WTC11 (cell line): Measurements from ENCODE around the gene HOXA7. TPM values are rescaled to one million over a fixed set of nuclear protein-coding genes. Genes with fewer than 3 reads are reported as not detected.

Experiments used
- ATAC-seq: fragments of 200-7000 bp; cut with Tn5 transposase; 2 replicates; pipeline ENCODE4 v1.10.0; 2021; ENCODE audit warnings: mild to moderate bottlenecking, moderate library complexity
- CTCF ChIA-PET: fragments of 300-600 bp; sonication (Branson Sonifier 250); formaldehyde crosslinking; loops from one replicate; lab custom pipeline; 2021; ENCODE audit warnings: antibody characterized with exemption; lab: Charles Lee
- POLR2A ChIA-PET: fragments of 350-600 bp; sonication (Branson Sonifier 250); formaldehyde crosslinking; loops from one replicate; lab custom pipeline; 2021; ENCODE audit warnings: antibody characterized with exemption; lab: Charles Lee
- DNase-seq: peaks from one replicate; pipeline ENCODE4 v3.0.0; 2021; ENCODE audit warnings: low spot score
- H3K27ac Mint-ChIP-seq: 2 replicates; pipeline ENCODE4 v1.8.0; 2021; ENCODE audit warnings: mixed read lengths
- H3K27me3 Mint-ChIP-seq: 2 replicates; pipeline ENCODE4 v1.8.0; 2021; ENCODE audit warnings: low read depth, mild to moderate bottlenecking, moderate library complexity, mixed read lengths
- H3K36me3 Mint-ChIP-seq: 2 replicates; pipeline ENCODE4 v1.8.0; 2021; ENCODE audit warnings: mixed read lengths
- H3K4me1 Mint-ChIP-seq: 2 replicates; pipeline ENCODE4 v1.8.0; 2022; ENCODE audit warnings: mixed read lengths
- H3K4me3 Mint-ChIP-seq: 2 replicates; pipeline ENCODE4 v1.8.0; 2021; ENCODE audit warnings: mild to moderate bottlenecking, moderate library complexity, mixed read lengths
- H3K9me3 Mint-ChIP-seq: 2 replicates; pipeline ENCODE4 v1.8.0; 2021; ENCODE audit warnings: mixed read lengths
- CREB1 ChIP-seq: sonication (generic); formaldehyde crosslinking; IDR thresholded peaks from 2 replicates; pipeline ENCODE4 v1.8.0; 2023; ENCODE audit warnings: mild to moderate bottlenecking, missing genetic modification reagents
- FOXJ3 ChIP-seq: sonication (generic); formaldehyde crosslinking; IDR thresholded peaks from 2 replicates; pipeline ENCODE4 v1.9.0; 2021; ENCODE audit warnings: missing genetic modification reagents, mild to moderate bottlenecking, borderline replicate concordance
- IRF2 ChIP-seq: sonication (generic); formaldehyde crosslinking; IDR thresholded peaks from 2 replicates; pipeline ENCODE4 v1.8.0; 2022; ENCODE audit warnings: low read depth, missing genetic modification reagents, borderline replicate concordance
- NR1H2 ChIP-seq: sonication (generic); formaldehyde crosslinking; IDR thresholded peaks from 2 replicates; pipeline ENCODE4 v1.9.0; 2021; ENCODE audit warnings: mild to moderate bottlenecking, moderate library complexity, missing genetic modification reagents
- NR2C2 ChIP-seq: sonication (generic); formaldehyde crosslinking; IDR thresholded peaks from 2 replicates; pipeline ENCODE4 v1.8.0; 2022; ENCODE audit warnings: mild to moderate bottlenecking, missing genetic modification reagents
- SP1 ChIP-seq: sonication (generic); formaldehyde crosslinking; conservative IDR thresholded peaks from 2 replicates; pipeline ENCODE4 v1.8.1; 2022; ENCODE audit warnings: missing genetic modification reagents
- TP53 ChIP-seq: sonication (generic); formaldehyde crosslinking; IDR thresholded peaks from 2 replicates; pipeline ENCODE4 v1.8.1; 2023; ENCODE audit warnings: mild to moderate bottlenecking, missing genetic modification reagents
- ZNF396 ChIP-seq: fragments of 250-450 bp; sonication (Bioruptor Pico); IDR thresholded peaks from 2 replicates; pipeline ENCODE4 v1.8.0; 2021; ENCODE audit warnings: mild to moderate bottlenecking, moderate library complexity, borderline replicate concordance
- ZNF416 ChIP-seq: fragments of 250-450 bp; sonication (Bioruptor Pico); IDR thresholded peaks from 2 replicates; pipeline ENCODE4 v1.9.0; 2021; ENCODE audit warnings: mild to moderate bottlenecking, inconsistent platforms
- total RNA-seq: library from RNA; stranded (reverse); gene quantifications from 3 replicates; pipeline ENCODE4 v1.2.3, GENCODE V29; 2021
- TF ChIP-seq, protein P1 (sequence below): sonication (generic); formaldehyde crosslinking; IDR thresholded peaks from 2 replicates; pipeline ENCODE4 v1.8.1; 2022; ENCODE audit warnings: missing genetic modification reagents, borderline replicate concordance
- TF ChIP-seq, protein P2 (sequence below): sonication (generic); formaldehyde crosslinking; IDR thresholded peaks from 2 replicates; pipeline ENCODE4 v1.8.1; 2023; ENCODE audit warnings: mild to moderate bottlenecking, missing genetic modification reagents
- TF ChIP-seq, protein P3 (sequence below): sonication (generic); formaldehyde crosslinking; IDR thresholded peaks from 2 replicates; pipeline ENCODE4 v1.8.0; 2022; ENCODE audit warnings: mild to moderate bottlenecking, missing genetic modification reagents
- TF ChIP-seq, protein P4 (sequence below): fragments of 250-450 bp; sonication (Bioruptor Pico); conservative IDR thresholded peaks from 2 replicates; pipeline ENCODE4 v1.9.0; 2021; ENCODE audit warnings: mild to moderate bottlenecking
- TF ChIP-seq, protein P5 (sequence below): sonication (generic); formaldehyde crosslinking; IDR thresholded peaks from 2 replicates; pipeline ENCODE4 v1.8.0; 2022; ENCODE audit warnings: missing genetic modification reagents

Gene HOXA7
- total RNA-seq, 1 experiment from 2014 or later, result not detected

DNA sequence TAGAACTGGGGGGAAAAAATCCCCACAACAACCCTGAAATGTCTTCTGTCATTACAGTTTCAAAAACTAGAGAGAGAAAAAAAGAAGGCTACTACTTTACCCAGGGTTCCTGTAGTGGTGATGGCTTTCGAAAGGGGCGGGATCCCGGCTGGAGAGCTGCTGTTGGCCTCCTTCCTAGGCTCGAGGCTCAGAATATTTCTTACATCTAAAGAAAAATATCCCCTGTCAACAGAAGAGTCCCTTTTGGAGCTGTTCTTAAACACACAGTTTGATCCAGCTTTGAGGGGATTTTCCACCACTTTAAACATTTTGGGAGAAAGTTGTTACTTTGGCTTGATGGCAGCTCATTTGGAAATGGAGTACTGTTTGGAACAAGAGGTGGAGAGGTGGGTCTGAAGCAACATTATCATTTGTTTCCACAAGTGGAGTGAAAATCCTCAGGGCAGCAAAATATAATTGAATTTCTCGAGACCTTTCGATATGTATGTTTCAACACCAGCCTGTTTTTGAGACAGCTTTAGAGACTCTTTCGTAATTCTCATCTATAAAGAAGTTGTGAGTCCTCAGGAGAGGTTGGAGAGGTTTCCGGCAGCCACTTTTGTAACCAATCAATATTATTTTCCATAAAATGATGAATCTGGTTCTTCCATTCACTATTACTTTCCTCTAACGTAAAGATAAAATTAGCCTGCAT is 38.4 kb upstream of the HOXA7 start:
- no peak overlapping the region for H3K27ac Mint-ChIP-seq
- CTCF ChIA-PET, result interaction anchor here (0.5 to 4.2 kb wide), 5 partner anchors 16 to 806 kb away, joined by 3 to 32 read pairs (median 7); no protein-coding TSS in a partner anchor
- TF ChIP-seq, protein P1, sequence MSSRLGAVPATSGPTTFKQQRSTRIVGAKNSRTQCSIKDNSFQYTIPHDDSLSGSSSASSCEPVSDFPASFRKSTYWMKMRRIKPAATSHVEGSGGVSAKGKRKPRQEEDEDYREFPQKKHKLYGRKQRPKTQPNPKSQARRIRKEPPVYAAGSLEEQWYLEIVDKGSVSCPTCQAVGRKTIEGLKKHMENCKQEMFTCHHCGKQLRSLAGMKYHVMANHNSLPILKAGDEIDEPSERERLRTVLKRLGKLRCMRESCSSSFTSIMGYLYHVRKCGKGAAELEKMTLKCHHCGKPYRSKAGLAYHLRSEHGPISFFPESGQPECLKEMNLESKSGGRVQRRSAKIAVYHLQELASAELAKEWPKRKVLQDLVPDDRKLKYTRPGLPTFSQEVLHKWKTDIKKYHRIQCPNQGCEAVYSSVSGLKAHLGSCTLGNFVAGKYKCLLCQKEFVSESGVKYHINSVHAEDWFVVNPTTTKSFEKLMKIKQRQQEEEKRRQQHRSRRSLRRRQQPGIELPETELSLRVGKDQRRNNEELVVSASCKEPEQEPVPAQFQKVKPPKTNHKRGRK (CRISPR knock-in tag), result no peak
- TF ChIP-seq TP53 (CRISPR knock-in tag) (no peak), SP1 (no peak)
- TF ChIP-seq, protein P2, sequence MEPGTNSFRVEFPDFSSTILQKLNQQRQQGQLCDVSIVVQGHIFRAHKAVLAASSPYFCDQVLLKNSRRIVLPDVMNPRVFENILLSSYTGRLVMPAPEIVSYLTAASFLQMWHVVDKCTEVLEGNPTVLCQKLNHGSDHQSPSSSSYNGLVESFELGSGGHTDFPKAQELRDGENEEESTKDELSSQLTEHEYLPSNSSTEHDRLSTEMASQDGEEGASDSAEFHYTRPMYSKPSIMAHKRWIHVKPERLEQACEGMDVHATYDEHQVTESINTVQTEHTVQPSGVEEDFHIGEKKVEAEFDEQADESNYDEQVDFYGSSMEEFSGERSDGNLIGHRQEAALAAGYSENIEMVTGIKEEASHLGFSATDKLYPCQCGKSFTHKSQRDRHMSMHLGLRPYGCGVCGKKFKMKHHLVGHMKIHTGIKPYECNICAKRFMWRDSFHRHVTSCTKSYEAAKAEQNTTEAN (CRISPR knock-in tag), result no peak
- TF ChIP-seq, protein P3, sequence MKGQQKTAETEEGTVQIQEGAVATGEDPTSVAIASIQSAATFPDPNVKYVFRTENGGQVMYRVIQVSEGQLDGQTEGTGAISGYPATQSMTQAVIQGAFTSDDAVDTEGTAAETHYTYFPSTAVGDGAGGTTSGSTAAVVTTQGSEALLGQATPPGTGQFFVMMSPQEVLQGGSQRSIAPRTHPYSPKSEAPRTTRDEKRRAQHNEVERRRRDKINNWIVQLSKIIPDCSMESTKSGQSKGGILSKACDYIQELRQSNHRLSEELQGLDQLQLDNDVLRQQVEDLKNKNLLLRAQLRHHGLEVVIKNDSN (CRISPR knock-in tag), result no peak
- no peak for ATAC-seq
- DNase-seq, result no peak
- no peaks in the 10 kb centered on the region for H3K36me3 Mint-ChIP-seq
- peaks cover 10% of the 10 kb centered on the region for H3K4me1 Mint-ChIP-seq
- POLR2A ChIA-PET, result no interaction called here
- peaks cover 97% of the 10 kb centered on the region for H3K27me3 Mint-ChIP-seq
- no peaks in the 10 kb centered on the region for H3K9me3 Mint-ChIP-seq
- H3K4me3 Mint-ChIP-seq, result no peak overlapping the region

DNA sequence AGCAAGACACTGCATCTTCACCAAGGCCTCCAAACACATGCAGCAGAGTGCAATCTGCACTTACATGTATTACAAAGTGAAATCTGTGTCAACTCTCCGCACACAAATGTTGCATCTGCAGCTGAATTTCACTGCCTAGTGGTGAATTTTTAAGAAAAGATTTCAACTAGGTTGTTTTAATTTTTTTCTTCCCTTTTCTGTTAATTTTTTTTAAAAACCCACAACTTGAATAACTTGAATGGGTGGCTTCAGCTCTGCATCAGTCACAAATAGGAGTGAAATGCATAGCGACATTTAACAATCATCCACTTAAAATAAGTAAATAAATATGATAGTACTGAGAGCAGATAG is 37.5 kb upstream of the HOXA7 start:
- TF ChIP-seq, protein P4, sequence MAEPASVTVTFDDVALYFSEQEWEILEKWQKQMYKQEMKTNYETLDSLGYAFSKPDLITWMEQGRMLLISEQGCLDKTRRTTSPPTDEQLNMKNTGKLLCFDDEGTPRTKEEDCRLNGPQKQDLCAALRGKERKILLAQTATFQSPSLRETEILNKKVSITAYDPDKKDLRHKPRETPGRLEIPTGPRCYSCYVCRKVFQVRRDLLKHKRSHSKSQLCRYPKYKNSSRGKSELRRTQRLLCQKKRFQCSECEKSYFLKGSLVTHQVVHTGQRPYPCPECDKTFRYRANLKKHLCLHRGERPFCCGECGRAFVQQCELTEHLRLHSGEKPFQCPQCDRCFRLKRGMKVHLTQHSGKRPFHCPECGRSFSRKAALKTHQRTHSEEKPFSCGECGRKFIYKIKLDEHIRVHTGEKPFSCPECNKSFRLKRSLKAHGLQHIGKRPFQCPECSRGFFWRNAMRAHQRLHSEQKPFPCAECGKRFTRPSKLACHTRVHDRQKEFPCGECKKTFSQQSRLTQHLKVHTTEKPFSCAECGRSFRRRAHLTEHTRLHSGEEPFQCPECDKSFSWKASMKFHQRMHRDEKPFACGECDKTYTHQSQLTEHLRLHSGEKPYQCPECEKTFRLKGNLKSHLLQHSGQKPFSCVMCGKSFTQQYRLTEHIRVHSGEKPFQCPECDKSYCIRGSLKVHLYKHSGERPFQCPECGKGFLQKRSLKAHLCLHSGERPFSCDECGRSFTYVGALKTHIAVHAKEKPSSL (CRISPR knock-in tag), result no peak
- TF ChIP-seq NR1H2 (CRISPR knock-in tag) (no peak), FOXJ3 (CRISPR knock-in tag) (no peak), ZNF396 (CRISPR knock-in tag) (no peak), NR2C2 (CRISPR knock-in tag) (no peak), IRF2 (CRISPR knock-in tag) (no peak), ZNF416 (CRISPR knock-in tag) (no peak)
- H3K27ac Mint-ChIP-seq, result no peak overlapping the region
- peaks cover 100% of the 10 kb centered on the region for H3K27me3 Mint-ChIP-seq
- no peak for DNase-seq
- POLR2A ChIA-PET, result no interaction called here
- CTCF ChIA-PET, result interaction anchor here (0.8 to 4.2 kb wide), 3 partner anchors 15 to 56 kb away, joined by 4 to 32 read pairs (median 23); no protein-coding TSS in a partner anchor
- H3K4me3 Mint-ChIP-seq, result no peak overlapping the region; the same call in 1 of the 2 replicates
- H3K36me3 Mint-ChIP-seq, result no peaks in the 10 kb centered on the region
- peaks cover 16% of the 10 kb centered on the region for H3K4me1 Mint-ChIP-seq
- no peaks in the 10 kb centered on the region for H3K9me3 Mint-ChIP-seq
- no peak for ATAC-seq

DNA sequence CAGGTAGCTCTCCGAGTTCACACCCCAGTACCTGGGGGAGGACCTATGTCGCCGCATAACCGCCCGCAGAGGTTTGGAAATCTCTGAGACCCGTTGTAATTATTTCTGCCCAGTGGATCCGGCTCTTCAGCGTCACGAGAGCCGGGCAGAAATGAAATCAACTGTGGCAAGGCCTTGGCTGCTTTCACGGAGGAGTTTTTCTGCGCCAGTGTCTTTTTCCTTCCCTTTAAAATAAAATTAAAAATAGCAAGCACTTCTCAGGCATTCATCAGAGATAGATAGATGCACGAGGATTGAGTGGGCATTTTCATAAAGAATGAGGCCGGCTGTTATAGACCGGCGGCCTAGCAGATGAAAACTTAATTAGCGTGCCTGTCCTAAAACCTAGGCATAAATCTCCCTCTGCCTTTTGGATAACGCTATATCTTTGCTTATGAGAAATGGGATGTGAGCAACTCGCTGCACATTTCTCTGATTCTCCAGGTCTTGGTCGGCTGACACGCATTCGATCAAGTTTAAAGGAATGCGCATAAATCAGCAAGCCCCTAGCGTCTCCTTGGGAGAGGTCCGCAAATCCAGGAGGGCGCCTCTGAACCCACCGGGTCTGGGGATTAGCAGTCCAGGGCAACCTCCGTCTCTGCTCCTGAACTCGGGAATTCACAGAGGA is 37.0 kb upstream of the HOXA7 start:
- Mint-ChIP-seq H3K36me3 (no peaks in the 10 kb centered on the region), H3K4me3 (peak overlapping the region; percentile 22; the same call in 1 of the 2 replicates)
- CTCF ChIA-PET, result interaction anchor here (4.2 kb wide), 1 partner anchor 14 kb away, joined by 32 read pairs; no protein-coding TSS in a partner anchor

More for the DNA sequence above, 37.0 kb upstream of the HOXA7 start:
- POLR2A ChIA-PET, result no interaction called here
- H3K27me3 Mint-ChIP-seq, result peaks cover 100% of the 10 kb centered on the region
- H3K4me1 Mint-ChIP-seq, result peaks cover 16% of the 10 kb centered on the region
- DNase-seq (peak; percentile 51), ATAC-seq (no peak)
- TF ChIP-seq CREB1 (CRISPR knock-in tag), result no peak
- TF ChIP-seq, protein P5, sequence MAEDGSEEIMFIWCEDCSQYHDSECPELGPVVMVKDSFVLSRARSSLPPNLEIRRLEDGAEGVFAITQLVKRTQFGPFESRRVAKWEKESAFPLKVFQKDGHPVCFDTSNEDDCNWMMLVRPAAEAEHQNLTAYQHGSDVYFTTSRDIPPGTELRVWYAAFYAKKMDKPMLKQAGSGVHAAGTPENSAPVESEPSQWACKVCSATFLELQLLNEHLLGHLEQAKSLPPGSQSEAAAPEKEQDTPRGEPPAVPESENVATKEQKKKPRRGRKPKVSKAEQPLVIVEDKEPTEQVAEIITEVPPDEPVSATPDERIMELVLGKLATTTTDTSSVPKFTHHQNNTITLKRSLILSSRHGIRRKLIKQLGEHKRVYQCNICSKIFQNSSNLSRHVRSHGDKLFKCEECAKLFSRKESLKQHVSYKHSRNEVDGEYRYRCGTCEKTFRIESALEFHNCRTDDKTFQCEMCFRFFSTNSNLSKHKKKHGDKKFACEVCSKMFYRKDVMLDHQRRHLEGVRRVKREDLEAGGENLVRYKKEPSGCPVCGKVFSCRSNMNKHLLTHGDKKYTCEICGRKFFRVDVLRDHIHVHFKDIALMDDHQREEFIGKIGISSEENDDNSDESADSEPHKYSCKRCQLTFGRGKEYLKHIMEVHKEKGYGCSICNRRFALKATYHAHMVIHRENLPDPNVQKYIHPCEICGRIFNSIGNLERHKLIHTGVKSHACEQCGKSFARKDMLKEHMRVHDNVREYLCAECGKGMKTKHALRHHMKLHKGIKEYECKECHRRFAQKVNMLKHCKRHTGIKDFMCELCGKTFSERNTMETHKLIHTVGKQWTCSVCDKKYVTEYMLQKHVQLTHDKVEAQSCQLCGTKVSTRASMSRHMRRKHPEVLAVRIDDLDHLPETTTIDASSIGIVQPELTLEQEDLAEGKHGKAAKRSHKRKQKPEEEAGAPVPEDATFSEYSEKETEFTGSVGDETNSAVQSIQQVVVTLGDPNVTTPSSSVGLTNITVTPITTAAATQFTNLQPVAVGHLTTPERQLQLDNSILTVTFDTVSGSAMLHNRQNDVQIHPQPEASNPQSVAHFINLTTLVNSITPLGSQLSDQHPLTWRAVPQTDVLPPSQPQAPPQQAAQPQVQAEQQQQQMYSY (CRISPR knock-in tag), result 0 out of 2 replicates have a peak, but pooled peaks have one; percentile 46
- H3K9me3 Mint-ChIP-seq, result no peaks in the 10 kb centered on the region
- H3K27ac Mint-ChIP-seq, result no peak overlapping the region
